HEK293 (cell line): ENCODE measurements around the gene AP3B1.

Experiments
- EGR2 ChIP-seq: fragments of 450-650 bp; formaldehyde crosslinking; IDR thresholded peaks from 2 replicates; pipeline ENCODE4 v1.5.1; 2016; ENCODE audit warnings: low read depth, missing biosample characterization, missing genetic modification characterization
- GLIS2 ChIP-seq: fragments of 450-650 bp; formaldehyde crosslinking; IDR thresholded peaks from 2 replicates; pipeline ENCODE4 v1.5.1; 2016; ENCODE audit warnings: missing biosample characterization, missing genetic modification characterization
- KLF1 ChIP-seq: fragments of 450-650 bp; formaldehyde crosslinking; IDR thresholded peaks from 2 replicates; pipeline ENCODE4 v1.5.1; 2016; ENCODE audit warnings: missing biosample characterization, missing genetic modification characterization
- KLF10 ChIP-seq: fragments of 450-650 bp; IDR thresholded peaks from 2 replicates; pipeline ENCODE4 v1.5.1; 2018; ENCODE audit warnings: missing biosample characterization, mild to moderate bottlenecking, missing genetic modification characterization
- REPIN1 ChIP-seq: fragments of 450-650 bp; formaldehyde crosslinking; IDR thresholded peaks from 2 replicates; pipeline ENCODE4 v1.5.1; 2017; ENCODE audit warnings: missing biosample characterization, missing genetic modification characterization, low read depth
- SP3 ChIP-seq: fragments of 450-650 bp; formaldehyde crosslinking; IDR thresholded peaks from 2 replicates; pipeline ENCODE4 v1.5.1; 2016; ENCODE audit warnings: missing biosample characterization, missing genetic modification characterization
- YY2 ChIP-seq: fragments of 450-650 bp; formaldehyde crosslinking; IDR thresholded peaks from 2 replicates; pipeline ENCODE4 v1.5.1; 2016; ENCODE audit warnings: missing biosample characterization, missing genetic modification characterization
- ZBTB1 ChIP-seq: fragments of 450-650 bp; formaldehyde crosslinking; IDR thresholded peaks from 2 replicates; pipeline ENCODE4 v1.5.1; 2016; ENCODE audit warnings: missing biosample characterization, missing genetic modification characterization
- ZBTB21 ChIP-seq: fragments of 450-650 bp; formaldehyde crosslinking; IDR thresholded peaks from 2 replicates; pipeline ENCODE4 v1.5.1; 2017; ENCODE audit warnings: missing biosample characterization, missing genetic modification characterization
- ZIC2 ChIP-seq: fragments of 450-650 bp; formaldehyde crosslinking; IDR thresholded peaks from 2 replicates; pipeline ENCODE4 v1.5.1; 2016; ENCODE audit warnings: missing biosample characterization, missing genetic modification characterization
- ZNF112 ChIP-seq: fragments of 450-650 bp; formaldehyde crosslinking; IDR thresholded peaks from 2 replicates; pipeline ENCODE4 v1.5.0; 2017; ENCODE audit warnings: missing biosample characterization, missing genetic modification characterization
- ZNF121 ChIP-seq: fragments of 450-650 bp; formaldehyde crosslinking; IDR thresholded peaks from 2 replicates; pipeline ENCODE4 v1.5.1; 2016; ENCODE audit warnings: missing biosample characterization, missing genetic modification characterization
- ZNF155 ChIP-seq: fragments of 450-650 bp; formaldehyde crosslinking; IDR thresholded peaks from 2 replicates; pipeline ENCODE4 v1.5.1; 2016; ENCODE audit warnings: missing biosample characterization, missing genetic modification characterization
- ZNF157 ChIP-seq: fragments of 450-650 bp; formaldehyde crosslinking; IDR thresholded peaks from 2 replicates; pipeline ENCODE4 v1.5.1; 2016; ENCODE audit warnings: missing biosample characterization, missing genetic modification characterization
- ZNF2 ChIP-seq: fragments of 450-650 bp; formaldehyde crosslinking; IDR thresholded peaks from 2 replicates; pipeline ENCODE4 v1.5.1; 2016; ENCODE audit warnings: missing biosample characterization, missing genetic modification characterization
- ZNF211 ChIP-seq: fragments of 450-650 bp; formaldehyde crosslinking; IDR thresholded peaks from 2 replicates; pipeline ENCODE4 v1.5.1; 2016; ENCODE audit warnings: low read depth, missing biosample characterization, missing genetic modification characterization
- ZNF223 ChIP-seq: fragments of 450-650 bp; formaldehyde crosslinking; IDR thresholded peaks from 2 replicates; pipeline ENCODE4 v1.5.1; 2016; ENCODE audit warnings: missing biosample characterization, missing genetic modification characterization
- ZNF266 ChIP-seq: fragments of 450-650 bp; formaldehyde crosslinking; IDR thresholded peaks from 2 replicates; pipeline ENCODE4 v1.5.1; 2016; ENCODE audit warnings: missing biosample characterization, missing genetic modification characterization, low read depth
- ZNF335 ChIP-seq: fragments of 450-650 bp; formaldehyde crosslinking; conservative IDR thresholded peaks from 2 replicates; pipeline ENCODE4 v1.5.1; 2016; ENCODE audit warnings: missing biosample characterization, missing genetic modification characterization
- ZNF366 ChIP-seq: fragments of 450-650 bp; formaldehyde crosslinking; conservative IDR thresholded peaks from 2 replicates; pipeline ENCODE4 v1.5.1; 2016; ENCODE audit warnings: missing biosample characterization, missing genetic modification characterization
- ZNF394 ChIP-seq: fragments of 450-650 bp; formaldehyde crosslinking; IDR thresholded peaks from 2 replicates; pipeline ENCODE4 v1.5.1; 2016; ENCODE audit warnings: missing biosample characterization, missing genetic modification characterization, mild to moderate bottlenecking, moderate library complexity, borderline replicate concordance
- ZNF404 ChIP-seq: fragments of 450-650 bp; formaldehyde crosslinking; IDR thresholded peaks from 2 replicates; pipeline ENCODE4 v1.5.1; 2017; ENCODE audit warnings: missing biosample characterization, missing genetic modification characterization
- ZNF423 ChIP-seq: fragments of 450-650 bp; formaldehyde crosslinking; IDR thresholded peaks from 2 replicates; pipeline ENCODE4 v1.5.1; 2016; ENCODE audit warnings: missing biosample characterization, missing genetic modification characterization
- ZNF521 ChIP-seq: fragments of 450-650 bp; formaldehyde crosslinking; IDR thresholded peaks from 2 replicates; pipeline ENCODE4 v1.5.1; 2017; ENCODE audit warnings: missing biosample characterization, mild to moderate bottlenecking, missing genetic modification characterization
- ZNF530 ChIP-seq: fragments of 450-650 bp; formaldehyde crosslinking; IDR thresholded peaks from 2 replicates; pipeline ENCODE4 v1.5.1; 2016; ENCODE audit warnings: low read depth, missing biosample characterization, missing genetic modification characterization
- ZNF654 ChIP-seq: fragments of 450-650 bp; formaldehyde crosslinking; IDR thresholded peaks from 2 replicates; pipeline ENCODE4 v1.5.1; 2016; ENCODE audit warnings: low read depth, missing biosample characterization, missing genetic modification characterization
- ZSCAN16 ChIP-seq: fragments of 450-650 bp; formaldehyde crosslinking; IDR thresholded peaks from 2 replicates; pipeline ENCODE4 v1.5.1; 2016; ENCODE audit warnings: missing biosample characterization, missing genetic modification characterization
- TF ChIP-seq, protein P1 (sequence below): fragments of 450-650 bp; formaldehyde crosslinking; IDR thresholded peaks from 2 replicates; pipeline ENCODE4 v1.5.1; 2017; ENCODE audit warnings: missing biosample characterization, missing genetic modification characterization
- TF ChIP-seq, protein P2 (sequence below): fragments of 450-650 bp; formaldehyde crosslinking; IDR thresholded peaks from 2 replicates; pipeline ENCODE4 v1.5.1; 2016; ENCODE audit warnings: missing biosample characterization, missing genetic modification characterization
- TF ChIP-seq, protein P3 (sequence below): fragments of 450-650 bp; IDR thresholded peaks from 2 replicates; pipeline ENCODE4 v1.5.1; 2018; ENCODE audit warnings: missing biosample characterization, missing genetic modification characterization
- TF ChIP-seq, protein P4 (sequence below): sonication (generic); formaldehyde crosslinking; IDR thresholded peaks from 2 replicates; pipeline ENCODE4 v1.8.1; 2022; ENCODE audit warnings: mild to moderate bottlenecking, moderate library complexity, missing genetic modification reagents

Gene AP3B1

DNA sequence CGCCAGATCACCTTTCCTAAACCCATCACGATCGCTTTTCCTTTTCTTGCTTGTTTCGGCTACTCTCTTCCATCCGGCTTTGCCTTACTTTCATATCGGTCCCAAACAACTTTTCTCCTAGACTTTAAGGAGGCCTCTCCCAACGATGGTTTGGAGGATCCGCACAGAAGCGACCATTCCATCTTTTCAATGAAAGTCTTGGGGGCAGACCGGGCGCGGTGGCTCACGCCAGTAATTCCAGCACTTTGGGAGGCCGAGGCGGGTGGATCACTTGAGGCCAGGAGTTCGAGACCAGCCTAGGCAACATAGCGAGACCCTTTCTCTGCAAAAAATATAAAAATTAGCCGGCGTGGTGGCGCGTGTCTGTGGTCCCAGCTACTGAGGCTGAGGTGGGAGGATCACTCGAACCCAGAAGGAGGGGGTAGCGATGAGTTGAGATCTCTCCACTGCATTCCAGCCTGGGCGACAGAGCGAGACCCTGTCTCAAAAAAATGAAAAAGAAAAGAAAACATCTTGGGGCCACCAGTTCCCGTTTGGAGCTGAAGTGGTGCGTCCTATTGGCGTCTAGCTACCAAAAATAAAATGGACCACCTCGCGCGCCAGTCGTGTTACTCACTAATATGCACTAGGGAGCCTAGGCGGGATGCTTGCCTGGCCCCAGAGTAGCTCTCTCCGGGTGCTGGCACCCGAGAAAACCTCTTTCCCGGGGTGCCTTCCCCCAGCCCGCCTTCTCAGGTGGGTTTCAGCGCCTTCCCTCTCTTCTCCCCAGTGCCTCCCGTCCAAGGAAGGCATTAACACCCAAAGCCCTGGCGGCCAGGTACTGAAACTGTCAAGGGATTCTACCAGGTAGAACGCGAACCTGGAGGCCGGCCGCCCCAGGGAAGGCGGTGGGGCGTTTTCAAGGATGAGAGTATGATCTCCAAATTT lies 800 bp upstream of the AP3B1 start (continued):
- TF ChIP-seq ZNF366 (tag by site-specific recombination) (peak; percentile 85), GLIS2 (tag by site-specific recombination) (peak; percentile 18; the same call in 1 of the 2 replicates), ZBTB1 (tag by site-specific recombination) (no peak), ZNF155 (no peak), ZSCAN16 (tag by site-specific recombination) (no peak), ZNF266 (tag by site-specific recombination) (no peak), REPIN1 (tag by site-specific recombination) (no peak), ZNF423 (tag by site-specific recombination) (no peak), ZNF112 (tag by site-specific recombination) (no peak), ZNF654 (tag by site-specific recombination) (no peak), KLF10 (tag by site-specific recombination) (no peak), ZBTB21 (tag by site-specific recombination) (no peak), ZNF121 (peak; percentile 93), ZNF394 (tag by site-specific recombination) (peak; percentile 54), EGR2 (tag by site-specific recombination) (no peak), ZNF335 (tag by site-specific recombination) (peak; percentile 87), ZNF157 (tag by site-specific recombination) (no peak), ZIC2 (tag by site-specific recombination) (no peak), ZNF530 (tag by site-specific recombination) (no peak), KLF1 (tag by site-specific recombination) (0 out of 2 replicates have a peak, but pooled peaks have one; percentile 21), SP3 (tag by site-specific recombination) (no peak; the same call in 1 of the 2 replicates), ZNF211 (tag by site-specific recombination) (no peak), ZNF521 (tag by site-specific recombination) (no peak), YY2 (tag by site-specific recombination) (no peak), ZNF2 (tag by site-specific recombination) (peak; percentile 27; the same call in 1 of the 2 replicates), ZNF404 (tag by site-specific recombination) (no peak), ZNF223 (tag by site-specific recombination) (no peak)
- TF ChIP-seq, protein P1, sequence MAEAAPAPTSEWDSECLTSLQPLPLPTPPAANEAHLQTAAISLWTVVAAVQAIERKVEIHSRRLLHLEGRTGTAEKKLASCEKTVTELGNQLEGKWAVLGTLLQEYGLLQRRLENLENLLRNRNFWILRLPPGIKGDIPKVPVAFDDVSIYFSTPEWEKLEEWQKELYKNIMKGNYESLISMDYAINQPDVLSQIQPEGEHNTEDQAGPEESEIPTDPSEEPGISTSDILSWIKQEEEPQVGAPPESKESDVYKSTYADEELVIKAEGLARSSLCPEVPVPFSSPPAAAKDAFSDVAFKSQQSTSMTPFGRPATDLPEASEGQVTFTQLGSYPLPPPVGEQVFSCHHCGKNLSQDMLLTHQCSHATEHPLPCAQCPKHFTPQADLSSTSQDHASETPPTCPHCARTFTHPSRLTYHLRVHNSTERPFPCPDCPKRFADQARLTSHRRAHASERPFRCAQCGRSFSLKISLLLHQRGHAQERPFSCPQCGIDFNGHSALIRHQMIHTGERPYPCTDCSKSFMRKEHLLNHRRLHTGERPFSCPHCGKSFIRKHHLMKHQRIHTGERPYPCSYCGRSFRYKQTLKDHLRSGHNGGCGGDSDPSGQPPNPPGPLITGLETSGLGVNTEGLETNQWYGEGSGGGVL (tag by site-specific recombination): peak; percentile 10; the same call in 1 of the 2 replicates
- TF ChIP-seq, protein P2, sequence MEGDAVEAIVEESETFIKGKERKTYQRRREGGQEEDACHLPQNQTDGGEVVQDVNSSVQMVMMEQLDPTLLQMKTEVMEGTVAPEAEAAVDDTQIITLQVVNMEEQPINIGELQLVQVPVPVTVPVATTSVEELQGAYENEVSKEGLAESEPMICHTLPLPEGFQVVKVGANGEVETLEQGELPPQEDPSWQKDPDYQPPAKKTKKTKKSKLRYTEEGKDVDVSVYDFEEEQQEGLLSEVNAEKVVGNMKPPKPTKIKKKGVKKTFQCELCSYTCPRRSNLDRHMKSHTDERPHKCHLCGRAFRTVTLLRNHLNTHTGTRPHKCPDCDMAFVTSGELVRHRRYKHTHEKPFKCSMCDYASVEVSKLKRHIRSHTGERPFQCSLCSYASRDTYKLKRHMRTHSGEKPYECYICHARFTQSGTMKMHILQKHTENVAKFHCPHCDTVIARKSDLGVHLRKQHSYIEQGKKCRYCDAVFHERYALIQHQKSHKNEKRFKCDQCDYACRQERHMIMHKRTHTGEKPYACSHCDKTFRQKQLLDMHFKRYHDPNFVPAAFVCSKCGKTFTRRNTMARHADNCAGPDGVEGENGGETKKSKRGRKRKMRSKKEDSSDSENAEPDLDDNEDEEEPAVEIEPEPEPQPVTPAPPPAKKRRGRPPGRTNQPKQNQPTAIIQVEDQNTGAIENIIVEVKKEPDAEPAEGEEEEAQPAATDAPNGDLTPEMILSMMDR (tag by site-specific recombination): peak; percentile 40; the same call in 1 of the 2 replicates
- TF ChIP-seq, protein P3, sequence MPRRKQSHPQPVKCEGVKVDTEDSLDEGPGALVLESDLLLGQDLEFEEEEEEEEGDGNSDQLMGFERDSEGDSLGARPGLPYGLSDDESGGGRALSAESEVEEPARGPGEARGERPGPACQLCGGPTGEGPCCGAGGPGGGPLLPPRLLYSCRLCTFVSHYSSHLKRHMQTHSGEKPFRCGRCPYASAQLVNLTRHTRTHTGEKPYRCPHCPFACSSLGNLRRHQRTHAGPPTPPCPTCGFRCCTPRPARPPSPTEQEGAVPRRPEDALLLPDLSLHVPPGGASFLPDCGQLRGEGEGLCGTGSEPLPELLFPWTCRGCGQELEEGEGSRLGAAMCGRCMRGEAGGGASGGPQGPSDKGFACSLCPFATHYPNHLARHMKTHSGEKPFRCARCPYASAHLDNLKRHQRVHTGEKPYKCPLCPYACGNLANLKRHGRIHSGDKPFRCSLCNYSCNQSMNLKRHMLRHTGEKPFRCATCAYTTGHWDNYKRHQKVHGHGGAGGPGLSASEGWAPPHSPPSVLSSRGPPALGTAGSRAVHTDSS: no peak
- TF ChIP-seq, protein P4, sequence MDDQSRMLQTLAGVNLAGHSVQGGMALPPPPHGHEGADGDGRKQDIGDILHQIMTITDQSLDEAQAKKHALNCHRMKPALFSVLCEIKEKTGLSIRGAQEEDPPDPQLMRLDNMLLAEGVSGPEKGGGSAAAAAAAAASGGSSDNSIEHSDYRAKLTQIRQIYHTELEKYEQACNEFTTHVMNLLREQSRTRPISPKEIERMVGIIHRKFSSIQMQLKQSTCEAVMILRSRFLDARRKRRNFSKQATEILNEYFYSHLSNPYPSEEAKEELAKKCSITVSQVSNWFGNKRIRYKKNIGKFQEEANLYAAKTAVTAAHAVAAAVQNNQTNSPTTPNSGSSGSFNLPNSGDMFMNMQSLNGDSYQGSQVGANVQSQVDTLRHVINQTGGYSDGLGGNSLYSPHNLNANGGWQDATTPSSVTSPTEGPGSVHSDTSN (CRISPR knock-in tag): no peak
